Brain pericyte (primary cell): ENCODE data around the gene COPS6.
A peak's percentile ranks its signal among the peaks of the same experiment; 100 is the strongest.
"Not testable (repeated sequence)": the region's sequence is repeated elsewhere in the genome, so short reads cannot be mapped to it uniquely, and the experiment has no call there.

Experiments used
- DNase-seq: peaks from one replicate; pipeline ENCODE4 v3.0.0-alpha.2; 2012; ENCODE audit warnings: low read depth, low spot score

COPS6 gene

GRCh38 chr7:100126239-100126930, 37.6 kb downstream of the COPS6 start:
- no peak for DNase-seq

GRCh38 chr7:100126931-100127865, 38.4 kb downstream of the COPS6 start, which contains the start of gene MBLAC1:
MBLAC1 (plus strand) TSS chr7:100126967; CDS start chr7:100127396, 429 bp downstream.
- DNase-seq = peak; percentile 75

- no peak for DNase-seq
Measured at GRCh38 chr7:100127866-100128636, 39.3 kb downstream of the COPS6 start.

- no peak for DNase-seq
Measured at GRCh38 chr7:100128637-100128963, 39.8 kb downstream of the COPS6 start.

- DNase-seq = not testable (repeated sequence)
Measured at GRCh38 chr7:100130220-100130607, 41.4 kb downstream of the COPS6 start.

GRCh38 chr7:100130608-100131453, 42.1 kb downstream of the COPS6 start:
- no peak for DNase-seq

- no peak for DNase-seq
Measured at GRCh38 chr7:100132126-100132525, 43.4 kb downstream of the COPS6 start.

- no peak for DNase-seq
Measured at GRCh38 chr7:100132697-100133151, 44.0 kb downstream of the COPS6 start.

- DNase-seq = no peak
Measured at GRCh38 chr7:100137851-100138760, 49.3 kb downstream of the COPS6 start.

- no peak for DNase-seq
Measured at GRCh38 chr7:100141555-100141949, 52.8 kb downstream of the COPS6 start.
